Measurements from ENCODE around the gene MMAB. TPM values are rescaled to one million over a fixed set of nuclear protein-coding genes. Genes with fewer than 3 reads are reported as not detected.

Gene MMAB
- total RNA-seq, result 34.4 and 35.7 TPM in 2 replicates

DNA sequence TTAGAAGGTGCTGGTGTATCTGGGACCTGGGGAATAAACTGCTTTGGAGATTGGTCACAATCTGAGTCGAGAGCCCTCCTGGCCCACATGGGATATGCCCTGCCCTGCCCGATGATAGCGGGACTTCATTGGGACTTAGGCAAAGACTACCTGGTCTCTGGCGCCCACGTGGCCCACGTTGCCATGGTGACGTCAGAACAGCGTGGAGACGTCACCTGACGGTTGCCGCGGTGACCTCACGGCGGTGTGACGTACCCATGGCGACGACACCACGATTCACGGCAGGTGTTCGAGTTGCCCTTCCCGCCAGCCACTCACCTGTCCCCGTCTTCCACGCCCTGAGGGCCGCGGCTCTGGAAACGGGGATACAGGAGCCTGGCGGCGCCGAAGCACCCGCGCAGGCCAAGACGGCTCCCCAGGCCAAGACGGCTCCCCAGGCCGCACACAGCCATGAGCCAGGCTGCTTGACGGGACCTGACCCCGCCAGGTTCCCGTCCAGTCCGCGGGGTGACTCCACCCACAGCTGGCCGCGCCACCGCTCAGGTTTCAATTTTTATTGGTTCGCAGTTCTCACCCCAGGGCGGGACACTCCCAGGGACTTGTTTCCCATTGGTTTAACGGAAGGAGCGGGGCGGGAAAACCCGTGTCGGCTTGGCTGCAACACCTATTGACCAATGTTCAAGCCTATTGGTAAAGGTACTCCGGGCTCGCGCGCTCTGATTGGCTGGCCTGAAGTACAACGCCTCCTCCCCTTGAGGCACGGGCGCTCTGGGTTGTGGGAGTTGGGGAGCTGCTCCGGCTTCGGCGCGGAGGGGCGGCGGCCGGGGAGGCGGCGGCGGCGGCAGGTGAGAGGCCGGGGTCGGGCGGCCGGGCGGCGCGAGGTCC, at the start of gene MMAB, which contains the start of gene MVK:
MMAB (minus strand) TSS at position 476 of the 885 bp plus-strand sequence; CDS start at position 452, 24 bp downstream.
MVK (plus strand) TSS at position 766 of the 885 bp plus-strand sequence. CDS start 1,029 bp downstream, outside the sequence.
- peak; percentile 100 for DNase-seq (ENCODE audit: insufficient read length, low spot score, missing footprints)
- peaks cover 14% of the 10 kb centered on the region for H3K79me2 ChIP-seq (ENCODE audit: insufficient read depth, low read length)
- H3K27ac ChIP-seq (ENCODE audit: low read depth, low read length), result peak within 1 kb of the TSS; percentile 74
- peaks cover 26% of the 10 kb centered on the region for H3K36me3 ChIP-seq (ENCODE audit: insufficient read depth, low read length)
- no peaks in the 10 kb centered on the region for H4K20me1 ChIP-seq (ENCODE audit: insufficient read depth, low read length)
- peak within 1 kb of the TSS; percentile 84 for H3K4me3 ChIP-seq (ENCODE audit: insufficient read depth, low read length)
- no peaks in the 10 kb centered on the region for H3K9me3 ChIP-seq (ENCODE audit: low read depth, low read length)
- TF ChIP-seq, protein P1, sequence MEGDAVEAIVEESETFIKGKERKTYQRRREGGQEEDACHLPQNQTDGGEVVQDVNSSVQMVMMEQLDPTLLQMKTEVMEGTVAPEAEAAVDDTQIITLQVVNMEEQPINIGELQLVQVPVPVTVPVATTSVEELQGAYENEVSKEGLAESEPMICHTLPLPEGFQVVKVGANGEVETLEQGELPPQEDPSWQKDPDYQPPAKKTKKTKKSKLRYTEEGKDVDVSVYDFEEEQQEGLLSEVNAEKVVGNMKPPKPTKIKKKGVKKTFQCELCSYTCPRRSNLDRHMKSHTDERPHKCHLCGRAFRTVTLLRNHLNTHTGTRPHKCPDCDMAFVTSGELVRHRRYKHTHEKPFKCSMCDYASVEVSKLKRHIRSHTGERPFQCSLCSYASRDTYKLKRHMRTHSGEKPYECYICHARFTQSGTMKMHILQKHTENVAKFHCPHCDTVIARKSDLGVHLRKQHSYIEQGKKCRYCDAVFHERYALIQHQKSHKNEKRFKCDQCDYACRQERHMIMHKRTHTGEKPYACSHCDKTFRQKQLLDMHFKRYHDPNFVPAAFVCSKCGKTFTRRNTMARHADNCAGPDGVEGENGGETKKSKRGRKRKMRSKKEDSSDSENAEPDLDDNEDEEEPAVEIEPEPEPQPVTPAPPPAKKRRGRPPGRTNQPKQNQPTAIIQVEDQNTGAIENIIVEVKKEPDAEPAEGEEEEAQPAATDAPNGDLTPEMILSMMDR (IDR thresholded peaks at IDR 0.05; ENCODE audit: extremely low read depth, low read depth, low read length), result no peak
- H3K4me1 ChIP-seq (ENCODE audit: insufficient read depth, low read length), result peaks cover 8% of the 10 kb centered on the region
- no peaks in the 10 kb centered on the region for H3K27me3 ChIP-seq (ENCODE audit: insufficient read depth, low read length)
- H2AFZ ChIP-seq (ENCODE audit: low read length), result peak within 1 kb of the TSS; percentile 93
- peak within 1 kb of the TSS; percentile 99 for H3K4me2 ChIP-seq (ENCODE audit: insufficient read depth, low read length)

DNA sequence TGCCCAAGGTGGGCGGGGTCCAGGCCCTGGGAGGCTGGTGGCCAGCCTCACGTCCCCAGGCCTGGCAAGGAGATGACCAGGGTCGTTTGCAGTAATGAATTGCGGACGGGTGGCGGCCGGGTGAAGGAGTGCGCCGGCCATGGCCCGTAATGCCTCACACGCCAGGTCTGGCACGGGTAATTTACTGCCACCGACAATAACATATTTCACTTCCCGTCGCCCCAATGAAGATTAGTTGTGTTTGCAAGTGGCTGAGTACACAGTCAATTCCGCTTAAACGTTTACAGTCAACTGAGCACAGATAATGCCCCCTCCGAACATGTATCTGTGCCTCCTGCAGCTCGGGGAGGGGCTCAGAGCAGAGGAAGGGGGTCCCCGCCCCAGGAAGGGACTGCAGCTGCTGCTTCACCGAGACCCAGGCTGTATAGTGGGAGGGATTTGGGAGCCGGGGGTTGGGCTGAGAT, 48.6 kb upstream of the MMAB start:
- Histone ChIP-seq H3K4me3 (ENCODE audit: insufficient read depth, low read length) (no peak overlapping the region), H3K27me3 (ENCODE audit: insufficient read depth, low read length) (peaks cover 29% of the 10 kb centered on the region), H3K4me2 (ENCODE audit: insufficient read depth, low read length) (no peak overlapping the region), H4K20me1 (ENCODE audit: insufficient read depth, low read length) (no peaks in the 10 kb centered on the region), H3K27ac (ENCODE audit: low read depth, low read length) (no peak overlapping the region), H3K79me2 (ENCODE audit: insufficient read depth, low read length) (no peaks in the 10 kb centered on the region), H3K4me1 (ENCODE audit: insufficient read depth, low read length) (no peaks in the 10 kb centered on the region), H3K9me3 (ENCODE audit: low read depth, low read length) (no peaks in the 10 kb centered on the region), H3K36me3 (ENCODE audit: insufficient read depth, low read length) (no peaks in the 10 kb centered on the region), H2AFZ (ENCODE audit: low read length) (no peak overlapping the region)
- TF ChIP-seq, protein P1 (IDR thresholded peaks at IDR 0.05; ENCODE audit: extremely low read depth, low read depth, low read length), result no peak
- no peak for DNase-seq (ENCODE audit: insufficient read length, low spot score, missing footprints)

DNA sequence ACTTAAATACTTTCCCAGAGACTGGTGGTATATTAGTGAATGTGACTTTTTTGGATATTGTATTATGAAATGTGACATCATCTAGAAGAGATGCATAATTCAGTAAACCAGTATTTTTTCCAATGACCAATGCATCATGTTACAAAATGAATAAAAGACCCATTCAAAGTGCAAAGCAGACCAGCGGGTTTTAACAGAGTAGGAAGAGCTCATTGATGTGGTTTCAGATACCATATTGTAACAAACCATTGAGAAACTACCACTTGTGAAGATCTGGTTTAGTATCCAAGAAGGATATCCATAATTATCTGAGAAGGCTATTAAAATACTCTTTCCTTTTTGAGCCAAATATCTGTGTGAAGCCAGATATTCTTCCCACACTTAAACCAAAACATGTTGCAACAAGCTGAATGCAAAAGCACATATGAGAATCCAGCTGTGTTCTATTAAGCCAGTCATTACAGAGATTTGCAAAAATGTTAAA, 47.9 kb upstream of the MMAB start:
- TF ChIP-seq, protein P1 (IDR thresholded peaks at IDR 0.05; ENCODE audit: extremely low read depth, low read depth, low read length), result no peak
- no peak overlapping the region for H3K27ac ChIP-seq (ENCODE audit: low read depth, low read length)
- no peak overlapping the region for H3K4me2 ChIP-seq (ENCODE audit: insufficient read depth, low read length)
- no peaks in the 10 kb centered on the region for H3K9me3 ChIP-seq (ENCODE audit: low read depth, low read length)
- no peak overlapping the region for H3K4me3 ChIP-seq (ENCODE audit: insufficient read depth, low read length)
- no peaks in the 10 kb centered on the region for H3K79me2 ChIP-seq (ENCODE audit: insufficient read depth, low read length)
- H3K36me3 ChIP-seq (ENCODE audit: insufficient read depth, low read length), result no peaks in the 10 kb centered on the region
- H3K4me1 ChIP-seq (ENCODE audit: insufficient read depth, low read length), result no peaks in the 10 kb centered on the region
- H3K27me3 ChIP-seq (ENCODE audit: insufficient read depth, low read length), result peaks cover 36% of the 10 kb centered on the region
- DNase-seq (ENCODE audit: insufficient read length, low spot score, missing footprints), result no peak
- H2AFZ ChIP-seq (ENCODE audit: low read length), result no peak overlapping the region
- H4K20me1 ChIP-seq (ENCODE audit: insufficient read depth, low read length), result no peaks in the 10 kb centered on the region
